NT2/D1 (cell line): ENCODE data around the gene TENT4A.

Experiments used
- SUZ12 ChIP-seq: IDR thresholded peaks from 2 replicates; pipeline ENCODE4 v1.6.1; 2011; ENCODE audit not compliant: insufficient read length, insufficient read depth; ENCODE audit errors: extremely low read depth
- YY1 ChIP-seq: IDR thresholded peaks from 2 replicates; pipeline ENCODE4 v1.6.1; 2011; ENCODE audit not compliant: insufficient read length, insufficient read depth
- ZNF274 ChIP-seq: IDR thresholded peaks from 2 replicates; pipeline ENCODE4 v1.6.1; 2011; ENCODE audit warnings: mild to moderate bottlenecking, low read depth, low read length

- TF ChIP-seq SUZ12 (no peak), ZNF274 (no peak), YY1 (no peak)
These were observed 60.3 kb downstream of the TENT4A start for GRCh38 chr5:6773342-6774035.
